ENCODE data around the gene TMEM87A.
"Not testable (repeated sequence)": the region's sequence is repeated elsewhere in the genome, so short reads cannot be mapped to it uniquely, and the experiment has no call there.

Gene TMEM87A

GRCh38 chr15:42272939-42273899 lies at the start of gene TMEM87A, which contains the start of gene GANC:
Gene TMEM87A, minus strand, starts transcription at chr15:42273433. Its CDS starts 35 bp downstream, at chr15:42273398.
Gene GANC, plus strand, starts transcription at chr15:42273201. Its CDS starts 1,281 bp downstream, at chr15:42274482.
- Histone ChIP-seq H3K36me3 (ENCODE audit: insufficient read depth, low read length) (peaks cover 3% of the 10 kb centered on the region), H3K9ac (ENCODE audit: low read length) (peak within 1 kb of the TSS; percentile 100), H3K27me3 (ENCODE audit: control insufficient read depth in 1 of 2, insufficient read depth in 2 of 2, low read length in 2 of 2) (no peaks in the 10 kb centered on the region), H3K9me3 (ENCODE audit: low read length) (no peaks in the 10 kb centered on the region), H3K27ac (ENCODE audit: low read depth, low read length) (peak within 1 kb of the TSS; percentile 99), H3K4me1 (ENCODE audit: insufficient read depth, low read length) (peaks cover 46% of the 10 kb centered on the region), H3K4me3 (ENCODE audit: low read depth in 1 of 2, low read length in 2 of 2) (peak within 1 kb of the TSS; percentile 67 to 99)

- no peaks in the 10 kb centered on the region for H3K9me3 ChIP-seq (ENCODE audit: low read length)
- H3K4me1 ChIP-seq (ENCODE audit: insufficient read depth, low read length): no peaks in the 10 kb centered on the region
- no peak overlapping the region for H3K27ac ChIP-seq (ENCODE audit: low read depth, low read length)
- H3K9ac ChIP-seq (ENCODE audit: low read length): no peak overlapping the region
- no peaks in the 10 kb centered on the region for H3K27me3 ChIP-seq (ENCODE audit: control insufficient read depth in 1 of 2, insufficient read depth in 2 of 2, low read length in 2 of 2)
- H3K4me3 ChIP-seq (ENCODE audit: low read depth in 1 of 2, low read length in 2 of 2): no peak overlapping the region
- peaks cover 2% of the 10 kb centered on the region for H3K36me3 ChIP-seq (ENCODE audit: insufficient read depth, low read length)
Observed at GRCh38 chr15:42319206-42319605, 46.0 kb upstream of the TMEM87A start.

GRCh38 chr15:42316282-42316805 lies 43.1 kb upstream of the TMEM87A start:
- H3K4me1 ChIP-seq (ENCODE audit: insufficient read depth, low read length); H3K9ac ChIP-seq (ENCODE audit: low read length); H3K27me3 ChIP-seq (ENCODE audit: control insufficient read depth in 1 of 2, insufficient read depth in 2 of 2, low read length in 2 of 2); H3K9me3 ChIP-seq (ENCODE audit: low read length); H3K36me3 ChIP-seq (ENCODE audit: insufficient read depth, low read length); H3K27ac ChIP-seq (ENCODE audit: low read depth, low read length); H3K4me3 ChIP-seq (ENCODE audit: low read depth in 1 of 2, low read length in 2 of 2): not testable (repeated sequence)

- H3K4me1 ChIP-seq (ENCODE audit: insufficient read depth, low read length): no peaks in the 10 kb centered on the region
- no peak overlapping the region for H3K4me3 ChIP-seq (ENCODE audit: low read depth in 1 of 2, low read length in 2 of 2)
- no peak overlapping the region for H3K9ac ChIP-seq (ENCODE audit: low read length)
- H3K27me3 ChIP-seq (ENCODE audit: control insufficient read depth in 1 of 2, insufficient read depth in 2 of 2, low read length in 2 of 2): no peaks in the 10 kb centered on the region
- H3K27ac ChIP-seq (ENCODE audit: low read depth, low read length): no peak overlapping the region
- no peaks in the 10 kb centered on the region for H3K9me3 ChIP-seq (ENCODE audit: low read length)
- peaks cover 9% of the 10 kb centered on the region for H3K36me3 ChIP-seq (ENCODE audit: insufficient read depth, low read length)
Observed at GRCh38 chr15:42315521-42315920, 42.3 kb upstream of the TMEM87A start.

- no peaks in the 10 kb centered on the region for H3K4me1 ChIP-seq (ENCODE audit: insufficient read depth, low read length)
- no peaks in the 10 kb centered on the region for H3K9me3 ChIP-seq (ENCODE audit: low read length)
- H3K36me3 ChIP-seq (ENCODE audit: insufficient read depth, low read length): peaks cover 13% of the 10 kb centered on the region
- no peaks in the 10 kb centered on the region for H3K27me3 ChIP-seq (ENCODE audit: control insufficient read depth in 1 of 2, insufficient read depth in 2 of 2, low read length in 2 of 2)
- H3K9ac ChIP-seq (ENCODE audit: low read length): no peak overlapping the region
- H3K27ac ChIP-seq (ENCODE audit: low read depth, low read length): no peak overlapping the region
- H3K4me3 ChIP-seq (ENCODE audit: low read depth in 1 of 2, low read length in 2 of 2): no peak overlapping the region
Observed at GRCh38 chr15:42314818-42315217, 41.6 kb upstream of the TMEM87A start.

- Histone ChIP-seq H3K9me3 (ENCODE audit: low read length) (no peaks in the 10 kb centered on the region), H3K9ac (ENCODE audit: low read length) (no peak overlapping the region), H3K27ac (ENCODE audit: low read depth, low read length) (no peak overlapping the region), H3K4me3 (ENCODE audit: low read depth in 1 of 2, low read length in 2 of 2) (no peak overlapping the region), H3K36me3 (ENCODE audit: insufficient read depth, low read length) (peaks cover 13% of the 10 kb centered on the region), H3K4me1 (ENCODE audit: insufficient read depth, low read length) (no peaks in the 10 kb centered on the region), H3K27me3 (ENCODE audit: control insufficient read depth in 1 of 2, insufficient read depth in 2 of 2, low read length in 2 of 2) (no peaks in the 10 kb centered on the region)
Observed at GRCh38 chr15:42313463-42313862, 40.2 kb upstream of the TMEM87A start.

- H3K36me3 ChIP-seq (ENCODE audit: insufficient read depth, low read length): peaks cover 18% of the 10 kb centered on the region
- H3K27me3 ChIP-seq (ENCODE audit: control insufficient read depth in 1 of 2, insufficient read depth in 2 of 2, low read length in 2 of 2): no peaks in the 10 kb centered on the region
- no peaks in the 10 kb centered on the region for H3K9me3 ChIP-seq (ENCODE audit: low read length)
- no peaks in the 10 kb centered on the region for H3K4me1 ChIP-seq (ENCODE audit: insufficient read depth, low read length)
- no peak overlapping the region for H3K27ac ChIP-seq (ENCODE audit: low read depth, low read length)
- no peak overlapping the region for H3K9ac ChIP-seq (ENCODE audit: low read length)
- no peak overlapping the region for H3K4me3 ChIP-seq (ENCODE audit: low read depth in 1 of 2, low read length in 2 of 2)
Observed at GRCh38 chr15:42306681-42307080, 33.4 kb upstream of the TMEM87A start.

GRCh38 chr15:42301004-42301403 lies 27.8 kb upstream of the TMEM87A start:
- not testable (repeated sequence) for H3K27ac ChIP-seq (ENCODE audit: low read depth, low read length); H3K9me3 ChIP-seq (ENCODE audit: low read length)

GRCh38 chr15:42289166-42289565 lies 15.9 kb upstream of the TMEM87A start:
- no peaks in the 10 kb centered on the region for H3K9me3 ChIP-seq (ENCODE audit: low read length)
- H3K9ac ChIP-seq (ENCODE audit: low read length): no peak overlapping the region
- no peak overlapping the region for H3K27ac ChIP-seq (ENCODE audit: low read depth, low read length)
- no peaks in the 10 kb centered on the region for H3K4me1 ChIP-seq (ENCODE audit: insufficient read depth, low read length)
- no peak overlapping the region for H3K4me3 ChIP-seq (ENCODE audit: low read depth in 1 of 2, low read length in 2 of 2)
- peaks cover 33% of the 10 kb centered on the region for H3K36me3 ChIP-seq (ENCODE audit: insufficient read depth, low read length)
- no peaks in the 10 kb centered on the region for H3K27me3 ChIP-seq (ENCODE audit: control insufficient read depth in 1 of 2, insufficient read depth in 2 of 2, low read length in 2 of 2)

More at GRCh38 chr15:42301004-42301403, 27.8 kb upstream of the TMEM87A start:
- not testable (repeated sequence) for H3K4me3 ChIP-seq (ENCODE audit: low read depth in 1 of 2, low read length in 2 of 2); H3K36me3 ChIP-seq (ENCODE audit: insufficient read depth, low read length); H3K4me1 ChIP-seq (ENCODE audit: insufficient read depth, low read length); H3K27me3 ChIP-seq (ENCODE audit: control insufficient read depth in 1 of 2, insufficient read depth in 2 of 2, low read length in 2 of 2); H3K9ac ChIP-seq (ENCODE audit: low read length)

- no peaks in the 10 kb centered on the region for H3K4me1 ChIP-seq (ENCODE audit: insufficient read depth, low read length)
- H3K36me3 ChIP-seq (ENCODE audit: insufficient read depth, low read length): peaks cover 34% of the 10 kb centered on the region
- H3K4me3 ChIP-seq (ENCODE audit: low read depth in 1 of 2, low read length in 2 of 2): no peak overlapping the region
- no peak overlapping the region for H3K27ac ChIP-seq (ENCODE audit: low read depth, low read length)
- H3K27me3 ChIP-seq (ENCODE audit: control insufficient read depth in 1 of 2, insufficient read depth in 2 of 2, low read length in 2 of 2): no peaks in the 10 kb centered on the region
- no peak overlapping the region for H3K9ac ChIP-seq (ENCODE audit: low read length)
- no peaks in the 10 kb centered on the region for H3K9me3 ChIP-seq (ENCODE audit: low read length)
Observed at GRCh38 chr15:42287931-42288330, 14.7 kb upstream of the TMEM87A start.

- Histone ChIP-seq H3K4me3 (ENCODE audit: low read depth in 1 of 2, low read length in 2 of 2) (no peak overlapping the region), H3K27me3 (ENCODE audit: control insufficient read depth in 1 of 2, insufficient read depth in 2 of 2, low read length in 2 of 2) (no peaks in the 10 kb centered on the region), H3K9ac (ENCODE audit: low read length) (no peak overlapping the region), H3K36me3 (ENCODE audit: insufficient read depth, low read length) (peaks cover 31% of the 10 kb centered on the region), H3K4me1 (ENCODE audit: insufficient read depth, low read length) (no peaks in the 10 kb centered on the region), H3K27ac (ENCODE audit: low read depth, low read length) (no peak overlapping the region), H3K9me3 (ENCODE audit: low read length) (no peaks in the 10 kb centered on the region)
Observed at GRCh38 chr15:42286445-42287029, 13.3 kb upstream of the TMEM87A start.
